HG03571 (cell line): Measurements from ENCODE around the gene LGALS9C.
"Not testable (repeated sequence)": the region's sequence is repeated elsewhere in the genome, so short reads cannot be mapped to it uniquely, and the experiment has no call there.

Source experiments
- ATAC-seq: cut with Tn5 transposase; IDR thresholded peaks from one replicate; pipeline ENCODE4 v1.9.1; 2021; ENCODE audit not compliant: unreplicated experiment

The LGALS9C gene

GRCh38 chr17:18478362-18478761, 1.8 kb downstream of the LGALS9C start:
- not testable (repeated sequence) for ATAC-seq

DNA sequence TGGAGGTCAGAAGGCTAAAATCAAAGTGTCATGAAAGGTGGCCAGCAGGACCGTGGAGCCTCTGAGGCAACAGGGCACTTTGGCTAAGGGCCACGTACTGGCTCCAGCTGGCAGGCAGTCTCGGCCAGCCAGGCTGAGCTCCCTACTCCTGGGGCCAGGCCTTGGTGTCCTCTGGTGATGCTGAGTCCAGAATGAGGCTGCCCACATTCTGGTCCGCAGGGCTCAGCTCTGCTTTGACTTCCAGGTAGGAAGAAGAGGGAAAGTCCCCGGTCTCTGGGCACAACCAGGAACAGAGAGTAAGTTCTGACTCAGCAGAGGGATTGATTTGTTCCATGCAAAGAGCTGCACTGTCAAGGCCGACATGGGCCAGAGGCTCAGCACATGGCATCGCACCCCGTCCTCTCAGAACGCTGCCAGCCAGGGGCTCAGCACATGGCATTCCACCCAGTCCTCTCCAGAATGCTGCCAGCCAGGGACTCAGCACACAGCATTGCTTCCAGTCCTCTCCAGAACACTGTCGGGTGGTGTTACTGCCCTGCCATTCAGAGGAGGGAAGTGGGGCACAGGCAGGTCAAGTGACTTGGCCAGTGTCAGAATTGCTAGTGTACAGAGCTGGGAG, 2.5 kb downstream of the LGALS9C start:
- ATAC-seq: not testable (repeated sequence)

DNA sequence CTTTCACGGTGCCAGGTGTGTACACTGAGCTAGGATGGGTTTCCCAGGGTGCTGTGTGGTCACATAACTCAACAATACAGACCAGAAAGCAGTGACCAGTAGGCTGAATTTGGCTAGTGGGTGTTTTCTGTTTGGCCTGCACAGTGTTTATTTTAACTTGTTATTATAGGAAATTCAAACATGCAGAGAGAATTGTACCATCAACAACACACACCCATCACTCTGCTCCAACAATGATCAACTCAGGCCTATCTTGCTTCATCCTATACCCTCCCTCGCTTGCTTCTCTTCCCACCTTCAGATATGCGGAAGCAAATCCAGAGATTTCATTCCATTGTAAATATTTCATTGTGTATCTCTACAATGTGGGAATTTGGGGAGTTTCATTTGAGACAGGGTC, 5.2 kb downstream of the LGALS9C start:
- not testable (repeated sequence) for ATAC-seq

DNA sequence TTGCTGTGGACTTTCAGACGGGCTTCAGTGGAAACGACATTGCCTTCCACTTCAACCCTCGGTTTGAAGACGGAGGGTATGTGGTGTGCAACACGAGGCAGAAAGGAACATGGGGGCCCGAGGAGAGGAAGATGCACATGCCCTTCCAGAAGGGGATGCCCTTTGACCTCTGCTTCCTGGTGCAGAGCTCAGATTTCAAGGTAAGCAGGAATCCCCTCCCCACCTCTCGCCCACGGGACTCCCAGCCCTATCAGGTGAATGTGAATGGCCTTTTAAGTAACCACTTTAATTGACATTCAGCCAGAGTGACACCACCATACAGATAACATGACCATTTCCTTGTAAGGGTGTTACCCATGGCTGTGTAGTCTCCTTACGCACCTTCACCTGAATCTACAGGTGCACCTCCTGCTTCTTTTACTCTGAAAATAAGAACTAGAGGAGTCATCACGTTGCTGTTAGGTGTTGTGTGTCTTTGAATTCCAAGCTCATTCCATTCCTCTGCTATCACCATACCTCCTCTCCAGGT, 9.4 kb downstream of the LGALS9C start:
- ATAC-seq: not testable (repeated sequence)

- ATAC-seq: not testable (repeated sequence)
Observed at GRCh38 chr17:18487633-18488032, 11.0 kb downstream of the LGALS9C start.

DNA sequence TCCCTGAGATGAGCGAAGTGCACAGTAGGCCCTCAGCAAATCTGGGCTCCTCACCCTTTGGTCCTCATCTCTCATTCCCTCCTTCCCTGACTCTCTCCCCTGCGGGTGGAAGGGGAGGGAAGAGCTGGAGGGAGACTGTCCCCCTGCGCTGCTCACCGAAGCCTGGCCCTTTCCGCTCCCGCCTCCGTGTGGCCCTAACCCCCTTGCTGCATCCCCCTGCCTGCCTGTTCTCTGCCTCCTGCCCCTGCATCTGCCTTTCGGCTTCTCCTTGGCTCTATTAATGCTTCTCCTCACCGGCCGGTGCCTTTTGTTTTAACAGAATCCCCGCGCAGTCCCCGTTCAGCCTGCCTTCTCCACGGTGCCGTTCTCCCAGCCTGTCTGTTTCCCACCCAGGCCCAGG, 12.0 kb downstream of the LGALS9C start:
- not testable (repeated sequence) for ATAC-seq

- ATAC-seq: not testable (repeated sequence)
Observed at GRCh38 chr17:18490016-18490415, 13.4 kb downstream of the LGALS9C start.

DNA sequence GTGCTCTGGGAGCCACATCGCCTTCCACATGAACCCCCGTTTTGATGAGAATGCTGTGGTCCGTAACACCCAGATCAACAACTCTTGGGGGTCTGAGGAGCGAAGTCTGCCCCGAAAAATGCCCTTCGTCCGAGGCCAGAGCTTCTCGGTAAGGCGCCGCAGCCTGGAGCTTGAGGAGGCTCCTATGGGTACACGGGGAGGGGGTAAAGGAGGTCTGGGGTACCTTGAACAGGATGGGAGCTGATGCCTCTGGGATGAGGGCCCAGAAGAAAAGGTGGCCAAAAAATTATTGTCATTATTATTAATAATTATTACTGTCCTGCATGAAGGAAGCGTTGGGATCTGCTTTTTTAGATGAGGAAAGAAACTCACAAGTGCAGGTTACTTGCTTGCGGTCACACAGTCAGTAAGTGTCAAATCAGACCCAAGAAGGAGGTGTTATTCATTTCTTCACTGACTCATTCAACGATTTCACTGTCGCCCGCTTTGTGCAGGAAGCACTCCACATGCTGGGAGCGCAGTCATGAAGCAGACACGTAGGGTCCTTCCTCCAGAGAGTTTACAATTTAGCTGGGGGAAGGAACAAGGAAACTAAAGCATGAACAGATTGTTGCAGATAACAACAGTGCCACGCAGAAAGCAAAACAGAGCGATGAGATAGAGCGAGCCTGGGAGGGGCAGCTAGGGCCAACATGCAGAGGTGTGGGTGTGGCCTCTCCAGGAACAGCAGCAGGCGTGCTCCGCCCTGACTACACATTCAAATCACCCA, 16.3 kb downstream of the LGALS9C start:
- ATAC-seq: not testable (repeated sequence)

DNA sequence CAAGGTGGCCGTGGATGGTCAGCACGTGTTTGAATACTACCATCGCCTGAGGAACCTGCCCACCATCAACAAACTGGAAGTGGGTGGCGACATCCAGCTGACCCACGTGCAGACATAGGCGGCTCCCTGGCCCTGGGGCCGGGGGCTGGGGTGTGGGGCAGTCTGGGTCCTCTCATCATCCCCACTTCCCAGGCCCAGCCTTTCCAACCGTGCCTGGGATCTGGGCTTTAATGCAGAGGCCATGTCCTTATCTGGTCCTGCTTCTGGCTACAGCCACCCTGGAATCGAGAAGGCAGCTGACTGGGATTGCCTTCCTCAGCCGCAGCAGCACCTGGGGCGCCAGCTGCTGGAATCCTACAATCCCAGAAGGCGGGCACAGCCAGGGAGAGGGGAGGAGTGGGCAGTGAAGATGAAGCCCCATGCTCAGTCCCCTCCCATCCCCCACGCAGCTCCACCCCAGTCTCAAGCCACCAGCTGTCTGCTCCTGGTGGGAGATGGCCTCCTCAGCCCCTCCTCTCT, 17.7 kb downstream of the LGALS9C start:
- ATAC-seq: not testable (repeated sequence)

- ATAC-seq: not testable (repeated sequence)
Observed at GRCh38 chr17:18497044-18497443, 20.5 kb downstream of the LGALS9C start.

DNA sequence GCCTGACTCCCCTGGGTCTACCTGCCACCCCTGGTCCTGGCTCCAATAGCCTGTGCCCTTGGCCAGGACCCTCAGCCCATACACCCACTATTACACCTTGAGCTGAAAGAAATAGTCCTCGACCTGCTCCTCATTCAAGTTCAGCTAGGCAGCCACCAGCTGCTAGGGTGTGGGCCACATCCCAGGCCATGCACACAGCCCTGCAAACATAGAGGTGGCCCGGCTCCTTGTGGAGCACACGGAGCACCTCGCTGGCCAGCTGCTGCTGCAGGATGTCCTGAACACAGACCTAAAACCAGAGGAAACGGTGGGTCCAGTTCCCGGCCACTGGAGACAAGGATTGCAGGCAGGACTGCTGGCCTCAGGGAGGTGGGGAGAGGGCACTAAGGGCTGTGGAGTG, 22.5 kb downstream of the LGALS9C start:
- not testable (repeated sequence) for ATAC-seq

DNA sequence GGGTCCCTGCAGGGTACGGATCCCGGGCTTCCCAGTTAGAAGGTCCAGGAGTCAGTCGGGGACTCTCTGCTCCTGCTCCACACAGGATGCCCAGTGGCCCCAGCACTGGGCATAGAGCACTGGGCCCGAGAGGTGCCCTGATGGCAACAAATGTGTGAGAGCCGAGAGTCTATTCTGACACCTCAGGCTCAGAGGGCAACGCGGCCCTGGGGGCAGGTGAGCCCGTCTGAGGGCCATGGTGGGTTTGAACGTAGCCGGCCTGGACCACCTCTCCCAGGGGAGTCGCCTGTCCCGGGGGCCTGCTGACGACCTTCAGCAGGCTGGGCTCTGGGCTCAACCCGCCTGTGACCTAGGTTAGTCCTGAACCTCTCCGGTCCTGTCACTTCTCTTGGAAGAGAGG, 23.2 kb downstream of the LGALS9C start:
- ATAC-seq: not testable (repeated sequence)

DNA sequence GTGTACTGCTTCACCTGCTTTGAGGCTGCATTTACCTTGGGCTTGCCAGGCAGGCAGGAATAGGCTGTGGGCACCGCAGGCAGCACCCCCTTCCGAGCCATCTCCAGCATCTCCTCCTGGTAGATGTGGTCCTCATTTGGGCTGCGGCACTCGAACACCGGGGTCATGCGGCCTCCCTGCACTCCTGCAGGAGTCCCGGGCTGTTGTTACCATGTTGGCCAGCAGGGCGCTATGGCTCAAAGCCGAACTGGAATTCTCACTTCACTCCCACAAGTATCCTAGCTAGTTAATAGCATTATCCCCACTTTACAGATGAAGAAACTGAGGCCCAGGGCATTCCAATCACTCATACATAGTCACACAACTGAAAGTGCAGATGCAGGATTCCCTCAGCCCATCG, 23.7 kb downstream of the LGALS9C start:
- ATAC-seq: not testable (repeated sequence)

- not testable (repeated sequence) for ATAC-seq
Observed at GRCh38 chr17:18500816-18501215, 24.2 kb downstream of the LGALS9C start.

DNA sequence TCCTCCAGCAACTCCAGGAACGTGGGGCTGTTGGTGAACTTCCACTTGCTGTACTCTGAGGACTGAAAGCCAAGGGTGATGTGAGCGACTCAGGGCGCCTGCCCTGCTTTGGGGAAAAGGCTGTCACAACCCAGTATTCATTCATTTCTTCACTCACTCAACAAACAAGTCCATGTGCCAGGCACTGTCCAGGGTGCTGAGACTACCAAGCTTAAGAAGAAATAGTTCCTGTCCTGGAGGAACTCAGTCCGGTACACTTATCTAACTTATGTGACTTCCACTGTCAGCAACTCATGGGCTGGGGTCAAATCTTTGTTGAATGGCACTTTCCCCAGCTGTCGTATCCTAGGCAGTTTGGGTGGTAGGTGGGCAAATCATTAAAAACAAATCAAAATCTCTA, 26.6 kb downstream of the LGALS9C start:
- ATAC-seq: not testable (repeated sequence)

GRCh38 chr17:18507729-18508128, 31.1 kb downstream of the LGALS9C start:
- not testable (repeated sequence) for ATAC-seq

DNA sequence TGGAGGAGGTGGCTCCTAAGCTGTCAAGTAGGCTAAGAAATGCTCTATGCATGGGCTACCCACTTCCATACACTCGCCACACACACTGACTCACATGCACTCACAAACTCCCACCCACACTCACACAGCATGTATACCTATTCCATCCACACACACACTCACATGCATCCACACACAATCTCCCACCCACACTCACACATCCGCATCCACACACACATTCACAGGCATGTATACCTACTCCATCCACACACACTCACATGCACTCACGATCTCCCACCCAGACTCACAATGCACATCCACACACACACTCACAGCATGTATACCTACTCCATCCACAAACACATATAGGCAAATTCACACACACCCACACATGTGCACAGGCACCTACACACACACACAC, 32.1 kb downstream of the LGALS9C start:
- not testable (repeated sequence) for ATAC-seq

GRCh38 chr17:18521100-18521499, 44.5 kb downstream of the LGALS9C start:
- ATAC-seq: not testable (repeated sequence)

- ATAC-seq: not testable (repeated sequence)
Observed at GRCh38 chr17:18525015-18525414, 48.4 kb downstream of the LGALS9C start.

DNA sequence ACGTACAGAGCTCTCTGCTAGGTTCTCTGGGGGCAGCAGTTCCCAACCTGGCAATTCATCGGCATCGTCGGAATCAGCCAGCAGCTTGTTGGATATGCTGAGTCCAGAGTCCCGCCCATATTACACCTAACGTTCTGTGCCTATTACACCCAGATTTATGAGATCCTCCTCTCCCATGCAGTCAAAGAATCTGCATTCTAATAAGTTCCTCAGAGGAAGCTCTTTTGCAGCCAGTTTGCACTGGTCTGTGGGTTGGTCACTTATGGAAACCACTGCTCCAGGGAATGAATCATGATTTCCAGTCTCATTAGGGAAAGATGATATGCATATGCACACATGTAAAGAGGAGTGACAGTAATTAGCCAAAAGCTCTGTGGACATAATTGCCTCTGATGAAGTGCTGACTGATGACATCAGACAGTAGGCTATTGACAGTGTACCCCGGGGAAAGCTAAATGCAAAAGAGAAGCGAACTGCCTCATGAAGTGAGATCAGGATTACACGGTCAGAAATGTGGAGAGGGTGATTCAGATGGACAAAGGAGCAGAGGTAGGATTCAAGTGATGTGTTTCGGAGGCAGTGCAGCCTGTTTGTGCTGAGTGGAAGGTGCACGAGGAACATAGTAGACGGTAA, 49.7 kb downstream of the LGALS9C start:
- not testable (repeated sequence) for ATAC-seq

DNA sequence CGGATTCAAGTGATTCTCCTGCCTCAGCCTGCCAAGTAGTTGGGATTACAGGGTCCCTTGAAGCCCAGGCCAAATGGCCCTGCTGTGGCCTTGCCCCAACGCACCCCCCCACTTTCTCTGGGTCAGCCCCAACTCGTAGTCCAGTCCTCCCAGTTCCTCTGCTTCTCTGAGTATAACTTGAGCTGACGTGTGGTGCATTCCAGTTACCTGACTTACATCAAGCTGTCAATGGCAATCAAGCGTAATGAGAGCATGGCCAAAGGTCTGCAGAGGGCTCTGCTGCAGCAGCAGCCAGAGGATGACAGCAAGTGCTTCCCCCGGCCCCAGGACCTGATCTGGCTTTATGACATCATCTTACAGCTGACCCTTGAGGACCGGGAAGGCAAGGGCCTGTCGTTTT, 50.8 kb downstream of the LGALS9C start:
- ATAC-seq: not testable (repeated sequence)
